Right lobe of liver (tissue), 6 donors: Measurements from ENCODE around the gene KLF15. TPM values are rescaled to one million over a fixed set of nuclear protein-coding genes. Genes with fewer than 3 reads are reported as not detected.
A peak's percentile ranks its signal among the peaks of the same experiment; 100 is the strongest.

Experiments
- ATAC-seq, 4 donors: fragments of 200-7000 bp; cut with Tn5 transposase; one replicate each; pipeline ENCODE4 v1.9.1; 2020; ENCODE audit warnings: mild to moderate bottlenecking in 4 of 4, moderate library complexity in 4 of 4
- DNase-seq, 3 donors: peaks; one replicate each; pipeline ENCODE4 v3.0.0-alpha.2; 2020
- H3K27ac ChIP-seq, 3 donors: fragments of 200-600 bp; one replicate each; pipeline ENCODE4 v1.8.0; 2022
- H3K27me3 ChIP-seq, 2 donors: fragments of 200-600 bp; one replicate each; pipeline ENCODE4 v1.8.0; 2022
- H3K36me3 ChIP-seq, 4 donors: fragments of 200-600 bp; sonication (generic) in 1 of 4; one replicate each; pipeline versions ENCODE4 v1.5.1 to v1.8.0; 2017 to 2022; ENCODE audit warnings: control low read depth in 1 of 4
- H3K4me1 ChIP-seq, 4 donors: fragments of 200-600 bp; sonication (generic) in 1 of 4; one replicate each; pipeline versions ENCODE4 v1.5.1 to v1.8.0; 2017 to 2022; ENCODE audit warnings: control low read depth in 1 of 4
- H3K4me3 ChIP-seq, 3 donors: fragments of 200-600 bp; one replicate each; pipeline ENCODE4 v1.8.0; 2022
- H3K9me3 ChIP-seq, 4 donors: fragments of 200-600 bp; sonication (generic) in 1 of 4; one replicate each; pipeline versions ENCODE4 v1.5.1 to v1.8.0; 2017 to 2022; ENCODE audit warnings: control low read depth in 1 of 4
- POLR2A ChIP-seq: fragments of 450-650 bp; IDR thresholded peaks from one replicate; pipeline ENCODE4 v1.6.1; 2017; ENCODE audit warnings: antibody characterized with exemption, mild to moderate bottlenecking
- WGBS: methylation state at CpG from one replicate; pipeline ENCODE4 v1.1.6; 2018; ENCODE audit warnings: low coverage, low lambda C conversion rate; ENCODE audit not compliant: insufficient coverage; ENCODE audit errors: missing lambda C conversion rate; 5-methylcytosine and 5-hydroxymethylcytosine counted together
- intact Hi-C, 2 donors: fragments of 100-400 bp; cut with DNase I; formaldehyde crosslinking; loops; one replicate each; pipeline versions ENCODE4 v1.11.2 to v1.14.1; 2022
- total RNA-seq, 6 experiments: library from RNA; depleted of rRNA in 2 of 6; stranded (reverse); fragments of >200 nt in 2 of 6; fragmentation: NEBNext Ultra II Directional in 3 of 6; extraction: Animal tissue kit (Norgen Biotek cat#: 25700) in 3 of 6; gene quantifications; one replicate each; pipeline versions ENCODE4 v1.1.0 to v1.2.4, GENCODE V29; 2016 to 2023
- TF ChIP-seq, protein P1 (sequence below), 4 donors: fragments of 200-600 bp in 3 of 4; fragments of 450-650 bp in 1 of 4; IDR thresholded peaks; one replicate each; pipeline versions ENCODE4 v1.5.1 to v1.8.0; 2016 to 2022; ENCODE audit warnings: antibody characterized with exemption in 4 of 4, mild to moderate bottlenecking in 2 of 4
- donor health status: DM: no; HTN: yes; CAD: no.
- donor health status: DM: no; HTN: no; CAD: no.
- donor health status: DM: no; HTN: no; CAD: no.
- donor health status: DM: no; HTN: yes; CAD: no.
- donor health status: DM: no; HTN: yes; CAD: no.

The KLF15 gene
- total RNA-seq, 6 experiments from 2014 or later = 14.4 to 112 (median 89.3) TPM

DNA sequence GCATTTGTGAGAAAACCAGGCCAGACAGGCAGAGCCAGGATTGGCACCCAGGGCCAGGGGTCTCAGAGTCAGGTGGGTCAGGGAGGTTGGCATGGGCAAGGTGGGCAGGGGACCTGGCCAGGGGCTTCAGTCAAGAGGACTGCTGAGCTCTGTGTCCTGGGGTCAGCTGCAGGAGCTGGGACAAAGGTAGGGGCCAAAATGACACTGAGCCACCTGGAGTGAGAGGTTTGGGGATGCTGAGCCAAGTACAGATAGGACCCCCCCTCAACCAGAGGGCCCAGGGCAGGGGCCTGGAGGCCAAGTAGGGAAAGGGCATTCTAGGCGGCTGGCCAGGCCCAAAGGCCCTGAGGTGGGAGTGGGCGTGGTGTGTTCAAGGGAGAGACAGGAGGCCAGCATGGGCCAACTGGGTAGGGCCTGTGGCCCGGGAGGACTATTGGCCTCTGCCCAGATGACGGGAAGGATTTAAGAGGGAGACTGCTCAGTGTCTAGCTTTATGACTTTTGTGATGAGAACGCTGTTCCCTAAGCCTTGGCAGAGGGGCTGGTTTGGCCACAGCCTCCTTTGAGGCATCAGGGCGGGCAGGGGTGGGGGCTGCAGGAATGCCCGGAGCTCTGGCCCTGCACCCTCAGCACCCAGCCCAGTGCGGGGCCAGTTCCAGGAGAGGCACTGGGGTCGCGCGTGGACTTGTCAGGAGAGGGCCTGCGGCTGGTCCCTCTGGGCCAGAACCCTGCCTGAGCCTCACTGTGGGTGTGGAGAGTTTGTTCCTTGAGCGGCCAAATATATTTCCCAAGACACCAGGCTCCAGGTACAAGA, 40.6 kb upstream of the KLF15 start:
- no peak overlapping the region for H3K4me3 ChIP-seq
- DNase-seq (peak in 1 of 3 donors; percentile 37), ATAC-seq (no peak)
- TF ChIP-seq, protein P1, sequence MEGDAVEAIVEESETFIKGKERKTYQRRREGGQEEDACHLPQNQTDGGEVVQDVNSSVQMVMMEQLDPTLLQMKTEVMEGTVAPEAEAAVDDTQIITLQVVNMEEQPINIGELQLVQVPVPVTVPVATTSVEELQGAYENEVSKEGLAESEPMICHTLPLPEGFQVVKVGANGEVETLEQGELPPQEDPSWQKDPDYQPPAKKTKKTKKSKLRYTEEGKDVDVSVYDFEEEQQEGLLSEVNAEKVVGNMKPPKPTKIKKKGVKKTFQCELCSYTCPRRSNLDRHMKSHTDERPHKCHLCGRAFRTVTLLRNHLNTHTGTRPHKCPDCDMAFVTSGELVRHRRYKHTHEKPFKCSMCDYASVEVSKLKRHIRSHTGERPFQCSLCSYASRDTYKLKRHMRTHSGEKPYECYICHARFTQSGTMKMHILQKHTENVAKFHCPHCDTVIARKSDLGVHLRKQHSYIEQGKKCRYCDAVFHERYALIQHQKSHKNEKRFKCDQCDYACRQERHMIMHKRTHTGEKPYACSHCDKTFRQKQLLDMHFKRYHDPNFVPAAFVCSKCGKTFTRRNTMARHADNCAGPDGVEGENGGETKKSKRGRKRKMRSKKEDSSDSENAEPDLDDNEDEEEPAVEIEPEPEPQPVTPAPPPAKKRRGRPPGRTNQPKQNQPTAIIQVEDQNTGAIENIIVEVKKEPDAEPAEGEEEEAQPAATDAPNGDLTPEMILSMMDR (IDR thresholded peaks at IDR 0.05) = no peak
- no peak for TF ChIP-seq POLR2A
- H3K36me3 ChIP-seq = no peaks in the 10 kb centered on the region
- intact Hi-C loops = loop anchor here in 1 of 2 donors (10.0 kb wide), 2 partner anchors 143 to 263 kb away; no protein-coding TSS in a partner anchor
- H3K27me3 ChIP-seq = no peaks in the 10 kb centered on the region
- H3K27ac ChIP-seq = no peak overlapping the region
- no peaks in the 10 kb centered on the region for H3K4me1 ChIP-seq
- H3K9me3 ChIP-seq = no peaks in the 10 kb centered on the region
- 84% methylated on average over 4 of the region's 13 CpGs for WGBS

GRCh38 chr3:126396536-126396935, 39.3 kb upstream of the KLF15 start:
- Histone ChIP-seq H3K9me3 (no peaks in the 10 kb centered on the region), H3K4me3 (no peak overlapping the region), H3K36me3 (no peaks in the 10 kb centered on the region), H3K27me3 (no peaks in the 10 kb centered on the region), H3K4me1 (no peaks in the 10 kb centered on the region), H3K27ac (no peak overlapping the region)
- TF ChIP-seq POLR2A = no peak
- TF ChIP-seq, protein P1 (IDR thresholded peaks at IDR 0.05) = no peak
- WGBS = 84% methylated on average over 5 of the region's 5 CpGs
- DNase-seq (peak in 1 of 3 donors; percentile 33), ATAC-seq (no peak)
- intact Hi-C loops = loop anchor here in 1 of 2 donors (10.0 kb wide), 2 partner anchors 142 to 262 kb away; no protein-coding TSS in a partner anchor

DNA sequence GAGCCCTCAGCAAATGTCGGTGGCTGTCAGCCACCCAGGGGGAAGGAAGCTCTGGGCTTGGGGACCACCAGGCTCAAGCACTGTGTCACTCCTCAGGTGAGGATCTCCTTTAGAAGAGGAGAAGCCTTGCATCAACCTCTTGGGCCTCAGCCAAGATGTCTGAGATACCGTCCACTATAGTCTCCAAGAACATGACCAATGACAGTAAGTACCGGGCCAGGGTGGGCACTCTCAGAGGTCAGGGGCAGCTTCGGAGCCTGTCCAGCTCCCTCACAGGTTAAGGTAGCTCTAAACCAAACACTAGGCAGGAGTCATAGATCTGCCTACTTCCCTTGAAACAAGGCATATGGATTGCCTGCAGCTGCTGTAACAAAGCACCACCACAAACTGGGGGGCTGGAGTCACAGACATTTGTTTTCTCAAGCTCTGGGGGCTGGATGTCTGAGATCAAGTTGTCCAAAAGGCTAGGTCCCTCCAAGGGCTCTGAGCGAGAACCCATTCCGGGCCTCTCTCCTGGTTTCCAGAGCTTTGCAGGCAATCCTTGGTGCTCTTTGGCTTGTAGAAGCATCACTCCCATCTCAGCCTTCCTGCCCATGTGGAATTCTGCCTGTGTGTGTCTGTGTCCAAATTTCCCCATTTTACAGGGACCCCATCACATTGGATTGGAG, 38.8 kb upstream of the KLF15 start:
- DNase-seq (peak in 1 of 3 donors; percentile 34), ATAC-seq (no peak)
- Histone ChIP-seq H3K36me3 (no peaks in the 10 kb centered on the region), H3K9me3 (no peaks in the 10 kb centered on the region), H3K27me3 (no peaks in the 10 kb centered on the region), H3K4me3 (no peak overlapping the region), H3K27ac (no peak overlapping the region), H3K4me1 (no peaks in the 10 kb centered on the region)
- TF ChIP-seq POLR2A = no peak
- TF ChIP-seq, protein P1 (IDR thresholded peaks at IDR 0.05) = no peak
- intact Hi-C loops = loop anchor here in 1 of 2 donors (10.0 kb wide), 2 partner anchors 141 to 261 kb away; no protein-coding TSS in a partner anchor
- no CpG with 5 or more reads among the region's 6 CpGs for WGBS

DNA sequence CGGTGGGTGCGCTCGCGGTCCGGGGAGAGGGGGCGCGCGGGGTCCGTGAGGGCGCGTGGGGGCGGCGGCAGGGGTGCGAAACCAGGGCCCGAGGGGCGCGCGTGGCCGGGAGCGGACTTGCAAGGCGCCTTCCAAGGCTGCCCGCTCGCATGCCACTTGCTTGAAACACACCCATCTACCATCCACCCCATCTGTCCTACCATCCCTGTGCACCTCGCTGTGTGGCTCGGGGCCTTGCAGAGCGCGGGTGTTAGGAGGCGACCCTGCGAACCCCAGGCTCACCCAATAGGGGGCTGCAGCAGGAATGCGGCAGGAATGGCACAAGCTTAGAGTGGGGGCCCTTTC, 37.7 kb upstream of the KLF15 start:
- H3K27ac ChIP-seq = no peak overlapping the region
- H3K4me3 ChIP-seq = no peak overlapping the region
- no peaks in the 10 kb centered on the region for H3K4me1 ChIP-seq
- intact Hi-C loops = loop anchor here in 1 of 2 donors (10.0 kb wide), 2 partner anchors 140 to 260 kb away; no protein-coding TSS in a partner anchor
- 19% methylated on average over 19 of the region's 30 CpGs for WGBS
- H3K27me3 ChIP-seq = no peaks in the 10 kb centered on the region
- H3K36me3 ChIP-seq = no peaks in the 10 kb centered on the region
- H3K9me3 ChIP-seq = no peaks in the 10 kb centered on the region
- TF ChIP-seq, protein P1 (IDR thresholded peaks at IDR 0.05) = no peak
- TF ChIP-seq POLR2A = no peak
- ATAC-seq = no peak
- DNase-seq = peak in 1 of 3 donors; percentile 39
